HepG2 (cell line): Measurements from ENCODE around the gene TFAP2C. TPM values are rescaled to one million over a fixed set of nuclear protein-coding genes. Genes with fewer than 3 reads are reported as not detected.

Source experiments
- ATAC-seq: fragments of 200-7000 bp; cut with Tn5 transposase; 3 replicates; pipeline ENCODE4 v1.9.1; 2020; ENCODE audit warnings: mild to moderate bottlenecking, moderate library complexity
- BruUV-seq: library from RNA; stranded (reverse); fragments of 400-500 nt; replicated peaks from 2 replicates; lab custom pipeline; 2021; lab: Mats Ljungman, UMichigan
- CTCF ChIA-PET: fragments of 300-600 bp; formaldehyde crosslinking; extraction: SDS; loops from one replicate; lab custom pipeline; 2021; ENCODE audit warnings: low total read pairs, inconsistent platforms, low intra/inter-chr PET ratio; lab: Yijun Ruan, JAX
- POLR2A ChIA-PET: fragments of 350-600 bp; sonication (Branson Sonifier 250); formaldehyde crosslinking; loops from one replicate; lab custom pipeline; 2020; ENCODE audit warnings: antibody characterized with exemption, inconsistent platforms; lab: Yijun Ruan, JAX
- DNase-seq: peaks from one replicate; pipeline ENCODE4 v3.0.0-alpha.2; 2015; ENCODE audit warnings: low spot score
- FAIRE-seq: peaks from 3 replicates; lab custom pipeline; 2011; peaks lifted over from hg19 to GRCh38; lab: Jason Lieb, UNC
- H2AFZ ChIP-seq: one replicate; pipeline ENCODE4 v1.6.1; 2011; ENCODE audit warnings: low read length, inconsistent platforms
- H3K27ac ChIP-seq: fragments of 300-600 bp; 3 replicates; pipeline ENCODE4 v1.8.0; 2011; ENCODE audit warnings: mixed run types, mild to moderate bottlenecking, mixed read lengths, low read length, inconsistent platforms; ENCODE audit not compliant: insufficient read depth; ENCODE audit errors: extremely low read length
- H3K27me3 ChIP-seq, 2 experiments: fragments of 200-600 bp in 1 of 2; 2 replicates in 1 of 2; 3 replicates in 1 of 2; pipeline versions ENCODE4 v1.6.0 to v1.8.0; 2011; ENCODE audit warnings: low read length in 2 of 2, mild to moderate bottlenecking in 2 of 2, moderate library complexity in 2 of 2, inconsistent platforms in 1 of 2; ENCODE audit not compliant: insufficient read depth in 2 of 2, control insufficient read depth in 1 of 2
- H3K36me3 ChIP-seq, 2 experiments: fragments of 200-600 bp in 1 of 2; replicated peaks in 1 of 2; 2 replicates in 1 of 2; 3 replicates in 1 of 2; pipeline versions ENCODE4 v1.5.1 to v1.8.0; 2011; ENCODE audit warnings: low read length in 2 of 2, inconsistent platforms in 1 of 2; ENCODE audit not compliant: insufficient read depth in 2 of 2, control insufficient read depth in 1 of 2
- H3K4me1 ChIP-seq: 2 replicates; pipeline ENCODE4 v1.5.1; 2012; ENCODE audit warnings: low read length, inconsistent platforms; ENCODE audit not compliant: insufficient read depth
- H3K4me2 ChIP-seq: 2 replicates; pipeline ENCODE4 v1.6.0; 2011; ENCODE audit warnings: low read depth, low read length, inconsistent platforms
- H3K4me3 ChIP-seq, 3 experiments: fragments of 200-600 bp in 1 of 3; sonication (generic), shearing (Covaris generic) in 1 of 3; replicated peaks in 1 of 3; 2 replicates each; pipeline ENCODE4 v1.5.1; 2011 to 2016; ENCODE audit warnings: low read length in 3 of 3, inconsistent platforms in 2 of 3, low read depth in 2 of 3, mild to moderate bottlenecking in 2 of 3, control low read depth in 1 of 3, mixed read lengths in 1 of 3; ENCODE audit not compliant: insufficient read depth in 1 of 3
- H3K79me2 ChIP-seq: one replicate; pipeline ENCODE4 v1.6.1; 2011; ENCODE audit warnings: low read length, inconsistent platforms; ENCODE audit not compliant: insufficient read depth
- H3K9ac ChIP-seq: 2 replicates; pipeline ENCODE4 v1.6.0; 2011; ENCODE audit warnings: mild to moderate bottlenecking, low read depth, low read length, inconsistent platforms; ENCODE audit not compliant: insufficient read depth
- H3K9me3 ChIP-seq: 2 replicates; pipeline ENCODE4 v1.5.1; 2012; ENCODE audit warnings: mild to moderate bottlenecking, low read length
- H4K20me1 ChIP-seq: 2 replicates; pipeline ENCODE4 v1.6.0; 2011; ENCODE audit warnings: inconsistent platforms, mild to moderate bottlenecking, low read length, moderate library complexity; ENCODE audit not compliant: insufficient read depth
- DR1 ChIP-seq: sonication (generic); formaldehyde crosslinking; IDR thresholded peaks from 2 replicates; pipeline ENCODE4 v1.8.0; 2021; ENCODE audit warnings: mild to moderate bottlenecking, missing genetic modification reagents, inconsistent platforms
- ESRRA ChIP-seq: sonication (generic); formaldehyde crosslinking; IDR thresholded peaks from 2 replicates; pipeline ENCODE4 v1.5.1; 2020; ENCODE audit warnings: mild to moderate bottlenecking, low read depth, missing genetic modification reagents
- GPN1 ChIP-seq: sonication (generic); formaldehyde crosslinking; IDR thresholded peaks from 2 replicates; pipeline ENCODE4 v1.5.1; 2020; ENCODE audit warnings: missing genetic modification reagents, borderline replicate concordance
- JDP2 ChIP-seq: sonication (generic); formaldehyde crosslinking; IDR thresholded peaks from 2 replicates; pipeline ENCODE4 v1.8.1; 2022; ENCODE audit warnings: missing genetic modification reagents, borderline replicate concordance
- KDM6A ChIP-seq: IDR thresholded peaks from 2 replicates; pipeline ENCODE4 v1.6.1; 2016; ENCODE audit warnings: low read depth
- REL ChIP-seq: sonication (generic); formaldehyde crosslinking; conservative IDR thresholded peaks from 2 replicates; pipeline ENCODE4 v1.8.0; 2022; ENCODE audit warnings: mild to moderate bottlenecking, missing genetic modification reagents, moderate library complexity
- SRSF1 ChIP-seq: fragments of 200-400 bp; formaldehyde crosslinking; optimal IDR thresholded peaks from 2 replicates; pipeline ENCODE3; 2017; ENCODE audit warnings: mild to moderate bottlenecking, low read depth, low read length, moderate library complexity
- ZFAT ChIP-seq: sonication (generic); formaldehyde crosslinking; conservative IDR thresholded peaks from 2 replicates; pipeline ENCODE4 v1.8.1; 2023; ENCODE audit warnings: missing genetic modification reagents, inconsistent platforms
- WGBS: methylation state at CpG from one replicate; pipeline ENCODE4 v1.1.6; 2017; ENCODE audit warnings: low lambda C conversion rate; 5-methylcytosine and 5-hydroxymethylcytosine counted together
- in situ Hi-C: cut with HindIII; loops from 2 replicates; pipeline ENCODE4 v1.10.0; 2017; ENCODE audit warnings: low pct_unique_long_range_greater_than_20kb; ENCODE audit not compliant: extremely low pct_ligation_motif_present
- intact Hi-C: fragments of 100-400 bp; cut with micrococcal nuclease; formaldehyde crosslinking; loops from one replicate; pipeline ENCODE4 v1.10.0; 2022; ENCODE audit not compliant: unreplicated experiment
- polyA plus RNA-seq, 8 experiments: library from polyadenylated mRNA; depleted of rRNA in 3 of 8; stranded (reverse) in 7 of 8; unstranded in 1 of 8; fragments of >200 nt; fragmentation: Illumina TruSeq in 4 of 8; extraction: Trizol in 4 of 8; gene quantifications; 2 replicates each; pipeline versions ENCODE4 v1.2.1 to v1.2.3, GENCODE V29; 2011 to 2016; ENCODE audit warnings: low read depth in 4 of 8, missing spikeins in 1 of 8, mixed read lengths in 1 of 8; ENCODE audit not compliant: insufficient read depth in 1 of 8
- total RNA-seq, 5 experiments: library from RNA; depleted of rRNA; stranded (reverse); fragments of >200 nt; fragmentation: Illumina TruSeq; extraction: Trizol; gene quantifications; 2 replicates each; pipeline ENCODE4 v1.2.3, GENCODE V29; 2016; ENCODE audit warnings: low read depth in 1 of 5
- TF ChIP-seq, protein P1 (sequence below), 2 experiments: fragments of 450-650 bp in 1 of 2; sonication (generic) in 1 of 2; formaldehyde crosslinking in 1 of 2; IDR thresholded peaks; 2 replicates each; pipeline versions ENCODE4 v1.6.1 to v1.8.0; 2016 to 2022; ENCODE audit warnings: antibody characterized with exemption in 1 of 2, mild to moderate bottlenecking in 1 of 2, missing genetic modification reagents in 1 of 2
- TF ChIP-seq, protein P2 (sequence below): sonication (generic); formaldehyde crosslinking; IDR thresholded peaks from 2 replicates; pipeline ENCODE4 v1.4.0; 2020; ENCODE audit warnings: missing genetic modification reagents

TFAP2C gene
- total and polyA plus RNA-seq, 2 of the 13 experiments (the other 11 are each of a cell fraction or from before 2014, with no cell fraction given), result not detected

DNA sequence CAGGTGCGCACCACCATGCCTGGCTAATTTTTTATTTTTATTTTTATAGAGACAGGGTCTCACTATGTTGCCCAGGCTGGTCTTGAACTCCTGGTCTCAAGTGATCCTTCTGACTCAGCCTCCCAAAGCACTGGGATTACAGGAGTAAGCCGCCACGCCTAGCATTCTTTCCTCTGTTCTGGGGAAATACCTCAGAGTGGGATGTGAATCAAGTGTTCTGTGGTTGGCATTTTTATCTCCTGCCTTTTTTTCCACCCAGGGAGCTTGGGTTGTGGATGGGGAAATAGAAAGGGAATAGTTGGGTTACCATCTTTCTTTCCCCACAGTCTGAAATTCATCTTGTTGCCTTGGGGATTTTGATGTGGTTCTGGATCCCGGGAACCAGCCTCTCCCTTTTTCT, 24.1 kb downstream of the TFAP2C start:
- CTCF ChIA-PET, result no interaction called here
- no peak for FAIRE-seq

DNA sequence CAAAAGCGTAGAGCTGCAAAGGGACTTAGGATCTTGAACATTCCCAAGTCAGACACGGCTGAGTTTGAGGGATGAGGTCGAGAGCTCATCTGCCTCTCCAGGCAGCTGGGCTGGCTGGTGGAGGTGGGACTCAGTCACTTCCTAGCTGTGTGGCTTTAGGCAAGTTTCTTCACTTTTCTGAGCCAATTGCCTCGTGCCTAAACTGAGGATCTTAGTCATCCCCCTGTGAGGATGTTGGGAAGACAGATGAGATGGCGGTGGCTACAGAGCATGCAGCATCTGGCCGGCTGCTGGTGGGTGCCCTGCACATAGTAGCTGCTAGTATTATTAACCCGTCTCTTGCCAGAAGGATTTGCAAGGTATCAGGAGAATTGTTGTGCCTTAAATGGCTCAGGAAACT, 27.5 kb downstream of the TFAP2C start:
- Histone ChIP-seq H3K36me3 (no peaks in the 10 kb centered on the region), H3K4me3 (no peak overlapping the region), H3K27ac (no peak overlapping the region), H3K9me3 (no peaks in the 10 kb centered on the region), H3K9ac (no peak overlapping the region), H3K79me2 (no peaks in the 10 kb centered on the region), H3K4me2 (no peak overlapping the region), H2AFZ (no peak overlapping the region), H3K27me3 (peaks cover 3 to 27% of the 10 kb centered on the region in 2 experiments), H4K20me1 (no peaks in the 10 kb centered on the region), H3K4me1 (no peaks in the 10 kb centered on the region)
- ATAC-seq (no peak), DNase-seq (no peak), FAIRE-seq (no peak)
- CTCF ChIA-PET, result no interaction called here
- in situ Hi-C loops (no loop called here), intact Hi-C loops (no loop called here)
- WGBS, result 3% methylated on average over 6 of the region's 7 CpGs
- no TSS peak for BruUV-seq
- POLR2A ChIA-PET, result no interaction called here
- no peak for TF ChIP-seq KDM6A
- TF ChIP-seq, protein P1, sequence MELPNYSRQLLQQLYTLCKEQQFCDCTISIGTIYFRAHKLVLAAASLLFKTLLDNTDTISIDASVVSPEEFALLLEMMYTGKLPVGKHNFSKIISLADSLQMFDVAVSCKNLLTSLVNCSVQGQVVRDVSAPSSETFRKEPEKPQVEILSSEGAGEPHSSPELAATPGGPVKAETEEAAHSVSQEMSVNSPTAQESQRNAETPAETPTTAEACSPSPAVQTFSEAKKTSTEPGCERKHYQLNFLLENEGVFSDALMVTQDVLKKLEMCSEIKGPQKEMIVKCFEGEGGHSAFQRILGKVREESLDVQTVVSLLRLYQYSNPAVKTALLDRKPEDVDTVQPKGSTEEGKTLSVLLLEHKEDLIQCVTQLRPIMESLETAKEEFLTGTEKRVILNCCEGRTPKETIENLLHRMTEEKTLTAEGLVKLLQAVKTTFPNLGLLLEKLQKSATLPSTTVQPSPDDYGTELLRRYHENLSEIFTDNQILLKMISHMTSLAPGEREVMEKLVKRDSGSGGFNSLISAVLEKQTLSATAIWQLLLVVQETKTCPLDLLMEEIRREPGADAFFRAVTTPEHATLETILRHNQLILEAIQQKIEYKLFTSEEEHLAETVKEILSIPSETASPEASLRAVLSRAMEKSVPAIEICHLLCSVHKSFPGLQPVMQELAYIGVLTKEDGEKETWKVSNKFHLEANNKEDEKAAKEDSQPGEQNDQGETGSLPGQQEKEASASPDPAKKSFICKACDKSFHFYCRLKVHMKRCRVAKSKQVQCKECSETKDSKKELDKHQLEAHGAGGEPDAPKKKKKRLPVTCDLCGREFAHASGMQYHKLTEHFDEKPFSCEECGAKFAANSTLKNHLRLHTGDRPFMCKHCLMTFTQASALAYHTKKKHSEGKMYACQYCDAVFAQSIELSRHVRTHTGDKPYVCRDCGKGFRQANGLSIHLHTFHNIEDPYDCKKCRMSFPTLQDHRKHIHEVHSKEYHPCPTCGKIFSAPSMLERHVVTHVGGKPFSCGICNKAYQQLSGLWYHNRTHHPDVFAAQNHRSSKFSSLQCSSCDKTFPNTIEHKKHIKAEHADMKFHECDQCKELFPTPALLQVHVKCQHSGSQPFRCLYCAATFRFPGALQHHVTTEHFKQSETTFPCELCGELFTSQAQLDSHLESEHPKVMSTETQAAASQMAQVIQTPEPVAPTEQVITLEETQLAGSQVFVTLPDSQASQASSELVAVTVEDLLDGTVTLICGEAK (IDR thresholded peaks at IDR 0.05), result no peak
- TF ChIP-seq, protein P1 (CRISPR knock-in tag; IDR thresholded peaks at IDR 0.05), result no peak

More for the DNA sequence above, 24.1 kb downstream of the TFAP2C start:
- Histone ChIP-seq H3K27me3 (peaks cover 3 to 40% of the 10 kb centered on the region in 2 experiments; a peak in 4 of 5 replicates), H3K9ac (no peak overlapping the region), H3K27ac (no peak overlapping the region), H3K4me3 (no peak overlapping the region), H3K36me3 (no peaks in the 10 kb centered on the region), H3K9me3 (no peaks in the 10 kb centered on the region), H2AFZ (no peak overlapping the region), H3K4me1 (no peaks in the 10 kb centered on the region), H4K20me1 (no peaks in the 10 kb centered on the region), H3K4me2 (no peak overlapping the region), H3K79me2 (no peaks in the 10 kb centered on the region)
- POLR2A ChIA-PET, result no interaction called here
- intact Hi-C loops, result no loop called here
- in situ Hi-C loops, result no loop called here
- 21% methylated on average over 4 of the region's 4 CpGs for WGBS
- DNase-seq (no peak), ATAC-seq (no peak)
- BruUV-seq, result no TSS peak
- TF ChIP-seq JDP2 (CRISPR knock-in tag) (no peak), SRSF1 (no peak), ZFAT (CRISPR knock-in tag) (no peak), DR1 (CRISPR knock-in tag) (no peak), REL (CRISPR knock-in tag) (no peak), GPN1 (no peak), ESRRA (no peak)
- TF ChIP-seq, protein P2, sequence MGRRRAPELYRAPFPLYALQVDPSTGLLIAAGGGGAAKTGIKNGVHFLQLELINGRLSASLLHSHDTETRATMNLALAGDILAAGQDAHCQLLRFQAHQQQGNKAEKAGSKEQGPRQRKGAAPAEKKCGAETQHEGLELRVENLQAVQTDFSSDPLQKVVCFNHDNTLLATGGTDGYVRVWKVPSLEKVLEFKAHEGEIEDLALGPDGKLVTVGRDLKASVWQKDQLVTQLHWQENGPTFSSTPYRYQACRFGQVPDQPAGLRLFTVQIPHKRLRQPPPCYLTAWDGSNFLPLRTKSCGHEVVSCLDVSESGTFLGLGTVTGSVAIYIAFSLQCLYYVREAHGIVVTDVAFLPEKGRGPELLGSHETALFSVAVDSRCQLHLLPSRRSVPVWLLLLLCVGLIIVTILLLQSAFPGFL, result no peak
